Colonic mucosa (tissue), 4 donors: Measurements from ENCODE around the gene CUEDC1. TPM values are rescaled to one million over a fixed set of nuclear protein-coding genes. Genes with fewer than 3 reads are reported as not detected.

ENCODE experiments used
- DNase-seq: peaks from one replicate; pipeline ENCODE4 v3.0.0-alpha.2; 2020
- H3K27ac ChIP-seq: fragments of 200-600 bp; one replicate; pipeline ENCODE4 v1.8.0; 2021
- H3K27me3 ChIP-seq: fragments of 200-600 bp; one replicate; pipeline ENCODE4 v1.8.0; 2021
- H3K36me3 ChIP-seq: fragments of 200-600 bp; one replicate; pipeline ENCODE4 v1.8.0; 2021
- H3K4me1 ChIP-seq: fragments of 200-600 bp; one replicate; pipeline ENCODE4 v1.8.0; 2021; ENCODE audit warnings: mild to moderate bottlenecking
- H3K4me3 ChIP-seq: fragments of 200-600 bp; one replicate; pipeline ENCODE4 v1.8.0; 2021
- H3K9ac ChIP-seq, 2 donors: one replicate each; pipeline ENCODE4 v1.7.0; 2013; ENCODE audit warnings: control low read depth in 2 of 2, low read depth in 2 of 2, low read length in 2 of 2
- H3K9me3 ChIP-seq: fragments of 200-600 bp; one replicate; pipeline ENCODE4 v1.8.0; 2021
- intact Hi-C: fragments of 100-400 bp; cut with DNase I; formaldehyde crosslinking; loops from one replicate; pipeline ENCODE4 v1.14.1; 2022
- total RNA-seq, 2 donors: library from RNA; stranded (reverse); fragmentation: NEBNext Ultra II Directional in 1 of 2; extraction: Animal tissue kit (Norgen Biotek cat#: 25700) in 1 of 2; gene quantifications; one replicate each; pipeline ENCODE4 v1.2.1, GENCODE V29; 2021
- TF ChIP-seq, protein P1 (sequence below): fragments of 200-600 bp; IDR thresholded peaks from one replicate; pipeline ENCODE4 v1.8.0; 2022; ENCODE audit warnings: antibody characterized with exemption, mild to moderate bottlenecking
- donor health status: healthy.
- donor health status: DM: no; HTN: no; CAD: no.
- donor health status: DM: no; HTN: no; CAD: no.

The CUEDC1 gene
- total RNA-seq, 2 donors from 2014 or later: 14.7 to 15.2 TPM

GRCh38 chr17:57943645-57944044, 11.6 kb downstream of the CUEDC1 start:
- no peak overlapping the region for H3K4me3 ChIP-seq
- H3K27me3 ChIP-seq: no peaks in the 10 kb centered on the region
- TF ChIP-seq, protein P1, sequence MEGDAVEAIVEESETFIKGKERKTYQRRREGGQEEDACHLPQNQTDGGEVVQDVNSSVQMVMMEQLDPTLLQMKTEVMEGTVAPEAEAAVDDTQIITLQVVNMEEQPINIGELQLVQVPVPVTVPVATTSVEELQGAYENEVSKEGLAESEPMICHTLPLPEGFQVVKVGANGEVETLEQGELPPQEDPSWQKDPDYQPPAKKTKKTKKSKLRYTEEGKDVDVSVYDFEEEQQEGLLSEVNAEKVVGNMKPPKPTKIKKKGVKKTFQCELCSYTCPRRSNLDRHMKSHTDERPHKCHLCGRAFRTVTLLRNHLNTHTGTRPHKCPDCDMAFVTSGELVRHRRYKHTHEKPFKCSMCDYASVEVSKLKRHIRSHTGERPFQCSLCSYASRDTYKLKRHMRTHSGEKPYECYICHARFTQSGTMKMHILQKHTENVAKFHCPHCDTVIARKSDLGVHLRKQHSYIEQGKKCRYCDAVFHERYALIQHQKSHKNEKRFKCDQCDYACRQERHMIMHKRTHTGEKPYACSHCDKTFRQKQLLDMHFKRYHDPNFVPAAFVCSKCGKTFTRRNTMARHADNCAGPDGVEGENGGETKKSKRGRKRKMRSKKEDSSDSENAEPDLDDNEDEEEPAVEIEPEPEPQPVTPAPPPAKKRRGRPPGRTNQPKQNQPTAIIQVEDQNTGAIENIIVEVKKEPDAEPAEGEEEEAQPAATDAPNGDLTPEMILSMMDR: no peak
- no peak overlapping the region for H3K9ac ChIP-seq
- intact Hi-C loops: no loop called here
- no peaks in the 10 kb centered on the region for H3K9me3 ChIP-seq
- H3K36me3 ChIP-seq: no peaks in the 10 kb centered on the region
- peaks cover 10% of the 10 kb centered on the region for H3K4me1 ChIP-seq
- no peak for DNase-seq
- peak overlapping the region; percentile 38 for H3K27ac ChIP-seq

DNA sequence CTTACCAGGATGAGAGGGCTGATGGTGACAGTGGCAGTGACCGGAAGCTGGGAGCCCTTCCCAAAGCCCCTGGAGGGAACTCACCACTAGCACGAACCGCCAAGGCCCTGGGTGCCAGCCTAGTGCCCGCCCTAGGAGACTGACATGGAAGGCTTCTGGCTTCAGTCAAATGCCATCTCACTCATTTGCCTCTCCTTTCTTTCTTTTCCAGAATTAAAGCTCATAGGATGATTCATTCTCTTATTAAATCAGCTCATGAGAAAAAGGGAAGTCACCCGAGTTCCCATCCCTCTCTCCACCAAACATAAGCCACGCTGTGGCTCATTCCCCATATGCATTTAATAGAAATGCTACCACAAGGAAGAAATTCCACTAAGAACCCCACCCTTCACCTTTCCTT, 12.1 kb downstream of the CUEDC1 start:
- H3K27me3 ChIP-seq: no peaks in the 10 kb centered on the region
- intact Hi-C loops: no loop called here
- peak overlapping the region; percentile 38 for H3K27ac ChIP-seq
- no peak overlapping the region for H3K4me3 ChIP-seq
- H3K9ac ChIP-seq: no peak overlapping the region
- H3K9me3 ChIP-seq: no peaks in the 10 kb centered on the region
- TF ChIP-seq, protein P1: no peak
- H3K4me1 ChIP-seq: peaks cover 10% of the 10 kb centered on the region
- DNase-seq: no peak
- H3K36me3 ChIP-seq: no peaks in the 10 kb centered on the region

DNA sequence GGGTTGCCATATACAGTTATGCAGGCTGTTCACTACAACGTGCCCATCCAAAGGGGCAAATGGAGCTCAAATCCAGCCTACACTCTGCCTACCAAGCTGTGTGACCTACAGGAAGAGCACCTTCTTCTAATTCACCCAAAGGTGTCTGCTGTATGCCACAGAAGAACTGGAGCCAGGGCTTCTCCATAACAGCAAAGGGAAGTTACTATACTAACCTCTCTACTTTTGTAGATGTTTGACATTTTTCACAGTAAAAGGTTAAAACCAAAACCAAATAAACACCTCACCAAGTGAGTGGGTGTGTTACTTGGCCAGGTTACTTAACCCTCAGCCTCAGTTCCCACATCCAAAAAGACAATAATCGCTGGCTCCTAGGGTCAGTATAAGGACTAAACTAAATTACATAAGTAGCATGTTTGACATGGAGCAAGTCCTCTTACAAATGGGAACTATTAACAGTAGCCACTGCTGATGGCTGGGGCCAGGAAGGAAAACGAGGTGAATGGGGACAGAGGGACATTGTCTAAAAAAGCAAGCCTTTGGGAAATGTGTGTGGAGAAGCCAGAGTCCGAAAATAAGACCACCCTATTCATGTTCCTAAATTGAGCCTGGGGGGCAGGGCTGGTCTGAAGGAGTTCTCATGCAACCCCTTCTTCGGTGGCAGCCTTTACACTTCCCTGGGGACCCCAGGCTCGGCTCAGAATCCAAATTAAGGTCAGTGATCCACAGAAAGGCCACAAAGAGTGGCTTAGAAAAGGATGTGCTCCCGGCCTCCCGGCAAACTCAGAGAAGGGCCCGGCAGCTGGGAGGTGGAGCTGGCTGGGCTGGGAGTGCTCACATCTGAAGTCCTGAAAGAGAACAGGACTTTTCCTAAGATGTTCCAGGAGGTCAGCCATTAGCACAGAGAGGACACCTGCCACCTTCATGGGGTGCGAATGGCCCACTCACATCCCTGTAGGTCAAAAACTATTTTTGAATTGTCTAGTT, 13.5 kb downstream of the CUEDC1 start:
- TF ChIP-seq, protein P1: no peak
- Histone ChIP-seq H3K36me3 (no peaks in the 10 kb centered on the region), H3K27me3 (no peaks in the 10 kb centered on the region), H3K9ac (peak overlapping the region in 1 of 2 donors; percentile 1), H3K27ac (peak overlapping the region; percentile 34), H3K4me3 (no peak overlapping the region), H3K4me1 (peaks cover 10% of the 10 kb centered on the region), H3K9me3 (no peaks in the 10 kb centered on the region)
- no peak for DNase-seq
- intact Hi-C loops: no loop called here

DNA sequence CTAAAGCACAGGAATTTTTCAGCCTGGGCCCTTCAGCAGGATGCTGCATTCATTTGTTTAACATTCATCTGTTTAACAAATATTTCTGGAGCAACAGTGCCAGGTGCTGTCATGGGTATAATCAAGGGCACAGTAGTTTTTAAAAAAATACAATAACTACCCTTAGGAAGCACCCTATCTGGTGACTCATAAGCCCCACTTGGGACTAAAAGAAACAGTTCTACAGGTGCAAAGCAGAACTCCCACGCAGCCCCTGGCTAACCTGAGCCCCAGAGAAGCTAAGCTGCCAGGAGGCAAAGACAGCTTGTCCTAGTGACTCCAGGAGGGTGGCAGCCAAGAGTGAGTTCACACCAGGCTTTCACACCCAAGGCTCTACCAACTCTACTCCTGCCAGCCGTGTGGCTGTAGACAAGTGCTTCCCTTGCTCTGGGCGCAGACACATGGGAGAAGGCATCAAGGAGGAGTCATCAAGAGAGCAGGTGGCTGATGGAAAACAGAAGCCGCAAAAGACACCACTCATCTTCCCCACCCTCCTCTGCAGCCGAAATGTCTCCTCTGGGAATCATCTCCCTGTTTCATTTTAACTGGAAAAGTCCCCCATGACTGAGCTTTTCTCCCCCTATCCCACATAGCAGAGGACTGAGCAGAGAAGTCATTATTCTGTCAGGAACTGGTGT, 14.4 kb downstream of the CUEDC1 start:
- H3K9ac ChIP-seq: peak overlapping the region in 1 of 2 donors; percentile 8
- H3K27me3 ChIP-seq: no peaks in the 10 kb centered on the region
- H3K9me3 ChIP-seq: no peaks in the 10 kb centered on the region
- intact Hi-C loops: no loop called here
- peaks cover 16% of the 10 kb centered on the region for H3K4me1 ChIP-seq
- TF ChIP-seq, protein P1: no peak
- DNase-seq: no peak
- no peaks in the 10 kb centered on the region for H3K36me3 ChIP-seq
- peak overlapping the region; percentile 53 for H3K27ac ChIP-seq
- no peak overlapping the region for H3K4me3 ChIP-seq

DNA sequence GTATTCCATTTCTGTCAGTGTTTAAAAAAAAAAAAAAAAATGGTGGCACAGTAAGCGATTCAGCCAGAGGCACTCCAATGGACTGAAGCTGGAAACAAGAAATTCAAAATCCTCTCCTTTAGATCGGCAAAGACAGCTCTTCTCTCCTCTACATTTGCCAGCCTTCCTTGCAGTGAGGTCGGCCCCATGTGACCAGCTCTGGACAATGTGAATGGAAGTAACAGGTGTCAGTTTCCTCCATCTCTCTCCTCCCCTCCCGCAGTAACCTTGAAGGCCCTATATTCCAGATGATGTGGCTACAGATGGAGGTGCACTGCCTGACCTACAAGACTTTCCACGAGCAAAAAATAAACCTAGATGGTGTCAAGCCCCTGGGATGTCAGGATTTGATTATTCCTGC, 15.0 kb downstream of the CUEDC1 start:
- TF ChIP-seq, protein P1: no peak
- no peak overlapping the region for H3K4me3 ChIP-seq
- no peaks in the 10 kb centered on the region for H3K9me3 ChIP-seq
- intact Hi-C loops: no loop called here
- DNase-seq: no peak
- peak overlapping the region in 1 of 2 donors; percentile 8 for H3K9ac ChIP-seq
- peaks cover 20% of the 10 kb centered on the region for H3K4me1 ChIP-seq
- H3K36me3 ChIP-seq: no peaks in the 10 kb centered on the region
- H3K27me3 ChIP-seq: no peaks in the 10 kb centered on the region
- peak overlapping the region; percentile 53 for H3K27ac ChIP-seq
